B cell (primary cell): ENCODE data around the gene PCDH1.

ENCODE experiments used
- CTCF ChIP-seq: fragments of 200-600 bp; IDR thresholded peaks from one replicate; pipeline ENCODE4 v1.8.0; 2022; ENCODE audit warnings: antibody characterized with exemption, mild to moderate bottlenecking
- EZH2 ChIP-seq: IDR thresholded peaks from 2 replicates; pipeline ENCODE4 v1.6.1; 2012; ENCODE audit warnings: borderline replicate concordance, low read depth, mild to moderate bottlenecking, moderate library complexity, low read length; ENCODE audit not compliant: insufficient read depth, poor library complexity, severe bottlenecking

GRCh38 chr5:141875022-141875740 is 3.0 kb downstream of the PCDH1 start:
- TF ChIP-seq CTCF (no peak), EZH2 (no peak)
